Suprapubic skin (tissue), 4 donors: Measurements from ENCODE around the gene CPOX. TPM values are rescaled to one million over a fixed set of nuclear protein-coding genes. Genes with fewer than 3 reads are reported as not detected.
"Not testable (repeated sequence)": the region's sequence is repeated elsewhere in the genome, so short reads cannot be mapped to it uniquely, and the experiment has no call there.

Experiments
- DNase-seq, 2 donors: peaks; one replicate each; pipeline ENCODE4 v3.0.0-alpha.2; 2019; ENCODE audit warnings: low spot score in 2 of 2
- H3K27ac ChIP-seq: fragments of 200-600 bp; sonication (generic); one replicate; pipeline ENCODE4 v1.5.1; 2019
- H3K27me3 ChIP-seq: fragments of 200-600 bp; sonication (generic); one replicate; pipeline ENCODE4 v1.5.1; 2019
- H3K36me3 ChIP-seq: fragments of 200-600 bp; sonication (generic); one replicate; pipeline ENCODE4 v1.5.1; 2019
- H3K4me1 ChIP-seq: fragments of 200-600 bp; sonication (generic); one replicate; pipeline ENCODE4 v1.5.1; 2019
- H3K4me3 ChIP-seq: fragments of 200-600 bp; sonication (generic); one replicate; pipeline ENCODE4 v1.5.1; 2019; ENCODE audit warnings: mild to moderate bottlenecking
- H3K9me3 ChIP-seq: fragments of 200-600 bp; sonication (generic); one replicate; pipeline ENCODE4 v1.5.1; 2019
- CTCF ChIP-seq, 2 donors: fragments of 200-600 bp in 1 of 2; fragments of 450-650 bp in 1 of 2; sonication (generic) in 1 of 2; IDR thresholded peaks; one replicate each; pipeline ENCODE4 v1.5.1; 2016 to 2019; ENCODE audit warnings: antibody characterized with exemption in 2 of 2, mild to moderate bottlenecking in 1 of 2, moderate library complexity in 1 of 2
- EP300 ChIP-seq: sonication (generic); formaldehyde crosslinking; IDR thresholded peaks from one replicate; pipeline ENCODE4 v1.6.1; 2017; ENCODE audit warnings: antibody characterized with exemption
- POLR2A ChIP-seq, 2 donors: fragments of 450-650 bp; IDR thresholded peaks; one replicate each; pipeline ENCODE4 v1.6.1; 2017; ENCODE audit warnings: antibody characterized with exemption in 2 of 2, mild to moderate bottlenecking in 2 of 2, moderate library complexity in 2 of 2
- POLR2AphosphoS5 ChIP-seq, 3 donors: sonication (generic); formaldehyde crosslinking; IDR thresholded peaks; one replicate each; pipeline ENCODE4 v1.6.1; 2017; ENCODE audit warnings: antibody characterized with exemption in 3 of 3
- WGBS: methylation state at CpG from one replicate; pipeline ENCODE4 v1.1.5; 2018; 5-methylcytosine and 5-hydroxymethylcytosine counted together
- total RNA-seq, 4 donors: library from RNA; depleted of rRNA; stranded (reverse); fragments of >200 nt; gene quantifications; one replicate each; pipeline ENCODE4 v1.1.0, GENCODE V29; 2016

CPOX gene
- total RNA-seq = 10 to 100 TPM; 13.2 to 41.3 (median 21.7) TPM

GRCh38 chr3:98593046-98593936 is at the start of gene CPOX:
TSS of gene CPOX (minus strand) at chr3:98593611. CDS start at chr3:98593504, 107 bp downstream.
- Histone ChIP-seq H3K27me3 (no peaks in the 10 kb centered on the region), H3K36me3 (peaks cover 16% of the 10 kb centered on the region), H3K9me3 (no peaks in the 10 kb centered on the region), H3K4me3 (peak within 1 kb of the TSS; percentile 95), H3K4me1 (peaks cover 28% of the 10 kb centered on the region), H3K27ac (peak within 1 kb of the TSS; percentile 78)
- DNase-seq = peak; percentile 91 to 92
- TF ChIP-seq CTCF (IDR thresholded peaks at IDR 0.05) (no peak), EP300 (no peak), POLR2AphosphoS5 (IDR thresholded peaks at IDR 0.05) (peak in 1 of 3 donors; percentile 24), POLR2A (IDR thresholded peaks at IDR 0.05) (no peak)
- 0% methylated on average over 43 of the region's 84 CpGs for WGBS

- not testable (repeated sequence) for H3K36me3 ChIP-seq, H3K27me3 ChIP-seq, H3K4me3 ChIP-seq, H3K4me1 ChIP-seq, DNase-seq, H3K27ac ChIP-seq, H3K9me3 ChIP-seq
- WGBS = 88% methylated on average over 9 of the region's 9 CpGs
These were observed 49.4 kb upstream of the CPOX start for GRCh38 chr3:98642769-98643168.

- not testable (repeated sequence) for DNase-seq, H3K4me1 ChIP-seq, H3K4me3 ChIP-seq, H3K27me3 ChIP-seq, H3K27ac ChIP-seq, H3K9me3 ChIP-seq, H3K36me3 ChIP-seq
- 56% methylated on average over 2 of the region's 2 CpGs for WGBS
These were observed 48.3 kb upstream of the CPOX start for GRCh38 chr3:98641756-98642155.

- not testable (repeated sequence) for DNase-seq, H3K36me3 ChIP-seq, H3K4me3 ChIP-seq, H3K9me3 ChIP-seq, H3K27me3 ChIP-seq, H3K27ac ChIP-seq, H3K4me1 ChIP-seq
- WGBS = 99% methylated on average over 2 of the region's 2 CpGs
These were observed 45.1 kb upstream of the CPOX start for GRCh38 chr3:98638515-98638914.

GRCh38 chr3:98630416-98630815 is 37.0 kb upstream of the CPOX start:
- H3K27ac ChIP-seq = no peak overlapping the region
- H3K9me3 ChIP-seq = no peaks in the 10 kb centered on the region
- H3K27me3 ChIP-seq = no peaks in the 10 kb centered on the region
- H3K36me3 ChIP-seq = no peaks in the 10 kb centered on the region
- TF ChIP-seq CTCF (IDR thresholded peaks at IDR 0.05) = no peak
- TF ChIP-seq EP300 = no peak
- no peak for TF ChIP-seq POLR2A (IDR thresholded peaks at IDR 0.05)
- no peak for TF ChIP-seq POLR2AphosphoS5 (IDR thresholded peaks at IDR 0.05)
- 93% methylated on average over 3 of the region's 3 CpGs for WGBS
- H3K4me3 ChIP-seq = no peak overlapping the region
- no peaks in the 10 kb centered on the region for H3K4me1 ChIP-seq
- DNase-seq = no peak

- H3K4me3 ChIP-seq = no peak overlapping the region
- TF ChIP-seq POLR2AphosphoS5 (IDR thresholded peaks at IDR 0.05) (no peak), EP300 (no peak), CTCF (IDR thresholded peaks at IDR 0.05) (no peak), POLR2A (IDR thresholded peaks at IDR 0.05) (no peak)
- H3K9me3 ChIP-seq = no peaks in the 10 kb centered on the region
- DNase-seq = no peak
- H3K4me1 ChIP-seq = no peaks in the 10 kb centered on the region
- no peaks in the 10 kb centered on the region for H3K36me3 ChIP-seq
- H3K27ac ChIP-seq = no peak overlapping the region
- no peaks in the 10 kb centered on the region for H3K27me3 ChIP-seq
These were observed 34.9 kb upstream of the CPOX start for GRCh38 chr3:98628317-98628716.

- no peak for TF ChIP-seq POLR2A (IDR thresholded peaks at IDR 0.05)
- no peak for TF ChIP-seq EP300
- no peak for TF ChIP-seq POLR2AphosphoS5 (IDR thresholded peaks at IDR 0.05)
- TF ChIP-seq CTCF (IDR thresholded peaks at IDR 0.05) = no peak
- WGBS = 87% methylated on average over 4 of the region's 4 CpGs
These were observed 32.7 kb upstream of the CPOX start for GRCh38 chr3:98626151-98626550.

More at GRCh38 chr3:98626151-98626550, 32.7 kb upstream of the CPOX start:
- no peak overlapping the region for H3K27ac ChIP-seq
- no peak for DNase-seq
- H3K36me3 ChIP-seq = no peaks in the 10 kb centered on the region
- no peak overlapping the region for H3K4me3 ChIP-seq
- no peaks in the 10 kb centered on the region for H3K4me1 ChIP-seq
- no peaks in the 10 kb centered on the region for H3K27me3 ChIP-seq
- H3K9me3 ChIP-seq = no peaks in the 10 kb centered on the region
